NCI-H460 (cell line): Measurements from ENCODE around the gene ANKRD24. TPM values are rescaled to one million over a fixed set of nuclear protein-coding genes. Genes with fewer than 3 reads are reported as not detected.
"Not testable (repeated sequence)": the region's sequence is repeated elsewhere in the genome, so short reads cannot be mapped to it uniquely, and the experiment has no call there.

Source experiments
- DNase-seq: peaks from one replicate; pipeline ENCODE4 v3.0.0-alpha.2; 2016; ENCODE audit warnings: low read depth; ENCODE audit errors: extremely low read depth
- total RNA-seq: library from RNA; depleted of rRNA; stranded (reverse); fragments of >200 nt; shearing (Covaris generic); gene quantifications from 2 replicates; pipeline ENCODE4 v1.2.3, GENCODE V29; 2014; rRNA removed

Gene ANKRD24
- total RNA-seq, 1 experiment from 2014 or later: 0.37 TPM

GRCh38 chr19:4266253-4267000 is 83.9 kb downstream of the ANKRD24 start:
- DNase-seq: no peak

GRCh38 chr19:4267101-4267900 is 84.8 kb downstream of the ANKRD24 start:
- peak; percentile 67 for DNase-seq

GRCh38 chr19:4267901-4268815 is 85.7 kb downstream of the ANKRD24 start:
- DNase-seq: no peak

- no peak for DNase-seq
Observed at GRCh38 chr19:4268816-4269430, 86.4 kb downstream of the ANKRD24 start.

- DNase-seq: no peak
Observed at GRCh38 chr19:4272894-4273293, 90.4 kb downstream of the ANKRD24 start.

- not testable (repeated sequence) for DNase-seq
Observed at GRCh38 chr19:4274321-4274686, 91.8 kb downstream of the ANKRD24 start.

Other genes with a start within 250 kb of the ANKRD24 start
- gene NMRK2, start 249.6 kb upstream of the ANKRD24 start, total RNA-seq: not detected in 2 replicates
- 25.7 and 32.5 TPM in 2 replicates for gene DAPK3, start 211.6 kb upstream of the ANKRD24 start, total RNA-seq
- 2,185 and 2,326 TPM in 2 replicates for gene EEF2, start 197.2 kb upstream of the ANKRD24 start, total RNA-seq
- 14.2 and 29.8 TPM in 2 replicates for gene PIAS4, start 175.0 kb upstream of the ANKRD24 start, total RNA-seq
- 12.2 and 14.1 TPM in 2 replicates for gene ZBTB7A, start 115.8 kb upstream of the ANKRD24 start, total RNA-seq
- gene MAP2K2, start 58.6 kb upstream of the ANKRD24 start, total RNA-seq: 154 and 184 TPM in 2 replicates
- gene CREB3L3, start 29.1 kb upstream of the ANKRD24 start, total RNA-seq: not detected in 2 replicates
- 13.9 and 14.8 TPM in 2 replicates for gene SIRT6, start 126 bp upstream of the ANKRD24 start, total RNA-seq
- 0.30 TPM in 1 of 2 replicates, not detected in the other for gene EBI3, start 46.8 kb downstream of the ANKRD24 start, total RNA-seq
- 13.9 and 15.7 TPM in 2 replicates for gene YJU2, start 64.4 kb downstream of the ANKRD24 start, total RNA-seq
- gene SHD, start 96.6 kb downstream of the ANKRD24 start, total RNA-seq: not detected in 2 replicates
- not detected in 2 replicates for gene TMIGD2, start 119.7 kb downstream of the ANKRD24 start, total RNA-seq
- gene FSD1, start 121.9 kb downstream of the ANKRD24 start, total RNA-seq: not detected in 2 replicates
- 2.6 TPM in 2 replicates for gene STAP2, start 156.1 kb downstream of the ANKRD24 start, total RNA-seq
- gene MPND, start 160.9 kb downstream of the ANKRD24 start, total RNA-seq: 2.3 and 3.5 TPM in 2 replicates
- gene SH3GL1, start 217.9 kb downstream of the ANKRD24 start, total RNA-seq: 31.1 and 36.6 TPM in 2 replicates
- gene CHAF1A, start 220.0 kb downstream of the ANKRD24 start, total RNA-seq: 10.8 and 13.1 TPM in 2 replicates